Globus pallidus (tissue), 1 donor: ENCODE data around the gene ZNF83.
"Not testable (repeated sequence)": the region's sequence is repeated elsewhere in the genome, so short reads cannot be mapped to it uniquely, and the experiment has no call there.

Experiments used
- DNase-seq: peaks from one replicate; pipeline ENCODE4 v3.0.0-alpha.2; 2015; ENCODE audit warnings: low spot score

ZNF83 gene

GRCh38 chr19:52639996-52640395 lies 1.8 kb upstream of the ZNF83 start:
- no peak for DNase-seq

- DNase-seq = no peak
Observed at GRCh38 chr19:52638601-52639000, 446 bp upstream of the ZNF83 start.

GRCh38 chr19:52635786-52636570 lies 2.2 kb downstream of the ZNF83 start:
- DNase-seq = no peak

GRCh38 chr19:52627441-52627840 lies 10.7 kb downstream of the ZNF83 start:
- DNase-seq = not testable (repeated sequence)

GRCh38 chr19:52626915-52627314 lies 11.2 kb downstream of the ZNF83 start:
- no peak for DNase-seq

- DNase-seq = no peak
Observed at GRCh38 chr19:52622261-52622660, 15.9 kb downstream of the ZNF83 start.

GRCh38 chr19:52621376-52621775 lies 16.8 kb downstream of the ZNF83 start:
- DNase-seq = no peak

- no peak for DNase-seq
Observed at GRCh38 chr19:52613299-52613906, 24.8 kb downstream of the ZNF83 start.

GRCh38 chr19:52603558-52604207 lies 34.5 kb downstream of the ZNF83 start:
- DNase-seq = no peak

GRCh38 chr19:52602941-52603340 lies 35.2 kb downstream of the ZNF83 start:
- DNase-seq = no peak

- peak; percentile 25 for DNase-seq
Observed at GRCh38 chr19:52601974-52602366, 36.2 kb downstream of the ZNF83 start.

GRCh38 chr19:52601025-52601973 lies 36.9 kb downstream of the ZNF83 start:
- DNase-seq = peak; percentile 81

- no peak for DNase-seq
Observed at GRCh38 chr19:52600639-52601024, 37.5 kb downstream of the ZNF83 start.

GRCh38 chr19:52599241-52599640 lies 38.9 kb downstream of the ZNF83 start:
- DNase-seq = no peak

- DNase-seq = not testable (repeated sequence)
Observed at GRCh38 chr19:52593441-52593840, 44.7 kb downstream of the ZNF83 start.

- DNase-seq = no peak
Observed at GRCh38 chr19:52592301-52592700, 45.9 kb downstream of the ZNF83 start.

GRCh38 chr19:52590728-52591127 lies 47.4 kb downstream of the ZNF83 start:
- no peak for DNase-seq

GRCh38 chr19:52585604-52586003 lies 52.6 kb downstream of the ZNF83 start:
- DNase-seq = no peak

GRCh38 chr19:52584736-52585440 lies 53.3 kb downstream of the ZNF83 start:
- no peak for DNase-seq

- DNase-seq = peak; percentile 91
Observed at GRCh38 chr19:52570000-52570861, 67.9 kb downstream of the ZNF83 start, which contains the start of gene ZNF701. Gene ZNF701, plus strand, starts transcription at chr19:52570287. Its CDS starts 3,861 bp downstream, at chr19:52574148.
